ENCODE data around the gene CACNA2D4.

DNA sequence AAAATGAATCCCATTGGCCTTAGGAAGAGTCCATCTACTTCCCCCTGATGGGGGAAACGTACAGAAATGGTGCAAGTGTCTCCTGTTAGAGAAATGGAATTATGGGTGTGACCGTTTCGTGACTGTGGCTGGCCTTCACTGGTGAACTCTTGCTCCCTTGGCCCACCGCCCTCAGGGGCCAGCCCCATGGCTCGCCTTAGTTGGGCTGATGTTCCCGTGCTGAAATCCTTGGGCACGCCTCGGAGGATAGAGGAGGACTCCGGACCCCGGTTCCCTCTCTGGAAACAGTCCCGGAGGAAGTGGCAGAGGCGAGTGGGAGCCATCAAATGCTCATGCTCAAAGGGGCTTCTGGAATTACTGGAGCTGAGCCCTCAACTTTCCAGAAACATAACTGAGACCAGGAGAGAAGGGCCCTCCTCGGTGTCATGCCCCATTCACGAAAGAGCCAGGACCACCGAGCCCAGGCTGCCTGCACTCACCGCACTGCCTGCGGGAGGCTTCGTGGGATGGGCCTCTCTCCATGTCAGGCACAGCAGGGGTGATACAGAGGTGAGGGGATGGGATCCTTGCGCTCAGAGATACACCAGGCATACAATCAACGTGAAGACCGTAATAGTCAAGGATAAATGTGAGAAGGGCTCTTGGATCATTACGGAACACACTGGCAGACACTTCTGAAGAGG, 10.1 kb upstream of the CACNA2D4 start:
- TF ChIP-seq, protein P1, sequence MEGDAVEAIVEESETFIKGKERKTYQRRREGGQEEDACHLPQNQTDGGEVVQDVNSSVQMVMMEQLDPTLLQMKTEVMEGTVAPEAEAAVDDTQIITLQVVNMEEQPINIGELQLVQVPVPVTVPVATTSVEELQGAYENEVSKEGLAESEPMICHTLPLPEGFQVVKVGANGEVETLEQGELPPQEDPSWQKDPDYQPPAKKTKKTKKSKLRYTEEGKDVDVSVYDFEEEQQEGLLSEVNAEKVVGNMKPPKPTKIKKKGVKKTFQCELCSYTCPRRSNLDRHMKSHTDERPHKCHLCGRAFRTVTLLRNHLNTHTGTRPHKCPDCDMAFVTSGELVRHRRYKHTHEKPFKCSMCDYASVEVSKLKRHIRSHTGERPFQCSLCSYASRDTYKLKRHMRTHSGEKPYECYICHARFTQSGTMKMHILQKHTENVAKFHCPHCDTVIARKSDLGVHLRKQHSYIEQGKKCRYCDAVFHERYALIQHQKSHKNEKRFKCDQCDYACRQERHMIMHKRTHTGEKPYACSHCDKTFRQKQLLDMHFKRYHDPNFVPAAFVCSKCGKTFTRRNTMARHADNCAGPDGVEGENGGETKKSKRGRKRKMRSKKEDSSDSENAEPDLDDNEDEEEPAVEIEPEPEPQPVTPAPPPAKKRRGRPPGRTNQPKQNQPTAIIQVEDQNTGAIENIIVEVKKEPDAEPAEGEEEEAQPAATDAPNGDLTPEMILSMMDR (IDR thresholded peaks at IDR 0.05) = no peak
- TF ChIP-seq POLR2A (IDR thresholded peaks at IDR 0.05) = no peak
